Smooth muscle cell (in vitro differentiated cells): ENCODE measurements around the gene PTPRJ. TPM values are rescaled to one million over a fixed set of nuclear protein-coding genes. Genes with fewer than 3 reads are reported as not detected.

Experiments used
- DNase-seq: peaks from one replicate; lab custom pipeline; 2025; ENCODE audit not compliant: unreplicated experiment; lab: John Stamatoyannopoulos, UW
- H2AFZ ChIP-seq: fragments of 200-600 bp; sonication (generic); 2 replicates; pipeline ENCODE4 v1.6.0; 2016; ENCODE audit warnings: antibody characterized with exemption, low read depth, mild to moderate bottlenecking
- H3F3A ChIP-seq: fragments of 200-600 bp; sonication (generic); 2 replicates; pipeline ENCODE4 v1.6.0; 2017; ENCODE audit warnings: antibody characterized with exemption, low read depth
- H3K27ac ChIP-seq: fragments of 200-600 bp; sonication (generic); 2 replicates; pipeline ENCODE4 v1.5.1; 2016; ENCODE audit warnings: low read depth, mild to moderate bottlenecking
- H3K27me3 ChIP-seq: fragments of 200-600 bp; sonication (generic); 2 replicates; pipeline ENCODE4 v1.6.1; 2016; ENCODE audit warnings: low read depth, mild to moderate bottlenecking
- H3K36me3 ChIP-seq: fragments of 200-600 bp; sonication (generic); 2 replicates; pipeline ENCODE4 v1.5.1; 2016; ENCODE audit warnings: low read depth
- H3K4me1 ChIP-seq: fragments of 200-600 bp; sonication (generic); 2 replicates; pipeline ENCODE4 v1.5.1; 2016; ENCODE audit warnings: low read depth
- H3K4me2 ChIP-seq: fragments of 200-600 bp; sonication (generic); 2 replicates; pipeline ENCODE4 v1.6.0; 2016; ENCODE audit warnings: mild to moderate bottlenecking
- H3K4me3 ChIP-seq: fragments of 200-600 bp; sonication (generic); 2 replicates; pipeline ENCODE4 v1.5.1; 2016; ENCODE audit warnings: mild to moderate bottlenecking
- H3K79me2 ChIP-seq: fragments of 200-600 bp; sonication (generic); 2 replicates; pipeline ENCODE4 v1.6.0; 2016; ENCODE audit warnings: low read depth, mild to moderate bottlenecking
- H3K9ac ChIP-seq: fragments of 200-600 bp; sonication (generic); 2 replicates; pipeline ENCODE4 v1.6.0; 2016; ENCODE audit warnings: low read depth
- H3K9me3 ChIP-seq: fragments of 200-600 bp; sonication (generic); replicated peaks from 2 replicates; pipeline ENCODE4 v1.5.1; 2016; ENCODE audit warnings: low read depth
- H4K20me1 ChIP-seq: fragments of 200-600 bp; sonication (generic); 2 replicates; pipeline ENCODE4 v1.6.0; 2016; ENCODE audit warnings: low read depth
- WGBS: methylation state at CpG from one replicate; pipeline ENCODE4 v1.1.7; 2016; ENCODE audit warnings: low lambda C conversion rate; 5-methylcytosine and 5-hydroxymethylcytosine counted together
- polyA plus RNA-seq: library from polyadenylated mRNA; unstranded; fragments of >200 nt; fragmentation: Nextera tagmentation; extraction: Ambion mirVana; gene quantifications from 2 replicates; pipeline ENCODE4 v1.2.1, GENCODE V29; 2016
- total RNA-seq: library from RNA; depleted of rRNA; stranded (reverse); fragments of >200 nt; gene quantifications from 2 replicates; pipeline ENCODE4 v1.2.3, GENCODE V29; 2014
- TF ChIP-seq, protein P1 (sequence below): fragments of 200-600 bp; sonication (generic); IDR thresholded peaks from 2 replicates; pipeline ENCODE4 v1.5.1; 2017; ENCODE audit warnings: borderline replicate concordance, mild to moderate bottlenecking, antibody characterized with exemption; ENCODE audit not compliant: insufficient read depth, poor library complexity, severe bottlenecking

Gene PTPRJ
- total and polyA plus RNA-seq, 2 experiments from 2014 or later = 1.5 to 6.3 TPM

DNA sequence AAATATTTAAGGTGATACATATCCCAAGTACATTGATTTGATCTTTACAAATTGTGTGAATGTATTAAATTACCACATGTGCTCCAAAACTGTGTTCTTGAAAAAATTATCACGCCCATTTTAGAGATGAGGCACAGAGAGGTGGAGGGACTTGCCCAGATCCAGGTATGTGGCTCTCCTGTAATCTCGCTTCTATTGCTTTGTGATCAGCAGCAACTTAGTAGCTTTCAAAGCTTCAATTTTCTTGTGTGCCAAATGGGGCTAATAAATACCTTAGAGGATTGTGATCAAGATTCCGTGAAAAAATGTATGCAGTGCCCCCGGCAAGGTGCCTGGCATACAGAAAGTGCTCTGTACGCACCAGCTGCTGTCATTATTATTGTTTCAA lies 18.0 kb downstream of the PTPRJ start:
- WGBS = 96% methylated on average over 5 of the region's 5 CpGs
- H3K36me3 ChIP-seq = no peaks in the 10 kb centered on the region
- DNase-seq = no peak
- H3K9me3 ChIP-seq = no peaks in the 10 kb centered on the region
- no peaks in the 10 kb centered on the region for H3F3A ChIP-seq
- H2AFZ ChIP-seq = no peak overlapping the region
- no peak overlapping the region for H3K27ac ChIP-seq
- H4K20me1 ChIP-seq = no peaks in the 10 kb centered on the region
- H3K4me3 ChIP-seq = no peak overlapping the region
- no peaks in the 10 kb centered on the region for H3K79me2 ChIP-seq
- no peaks in the 10 kb centered on the region for H3K4me1 ChIP-seq
- TF ChIP-seq, protein P1, sequence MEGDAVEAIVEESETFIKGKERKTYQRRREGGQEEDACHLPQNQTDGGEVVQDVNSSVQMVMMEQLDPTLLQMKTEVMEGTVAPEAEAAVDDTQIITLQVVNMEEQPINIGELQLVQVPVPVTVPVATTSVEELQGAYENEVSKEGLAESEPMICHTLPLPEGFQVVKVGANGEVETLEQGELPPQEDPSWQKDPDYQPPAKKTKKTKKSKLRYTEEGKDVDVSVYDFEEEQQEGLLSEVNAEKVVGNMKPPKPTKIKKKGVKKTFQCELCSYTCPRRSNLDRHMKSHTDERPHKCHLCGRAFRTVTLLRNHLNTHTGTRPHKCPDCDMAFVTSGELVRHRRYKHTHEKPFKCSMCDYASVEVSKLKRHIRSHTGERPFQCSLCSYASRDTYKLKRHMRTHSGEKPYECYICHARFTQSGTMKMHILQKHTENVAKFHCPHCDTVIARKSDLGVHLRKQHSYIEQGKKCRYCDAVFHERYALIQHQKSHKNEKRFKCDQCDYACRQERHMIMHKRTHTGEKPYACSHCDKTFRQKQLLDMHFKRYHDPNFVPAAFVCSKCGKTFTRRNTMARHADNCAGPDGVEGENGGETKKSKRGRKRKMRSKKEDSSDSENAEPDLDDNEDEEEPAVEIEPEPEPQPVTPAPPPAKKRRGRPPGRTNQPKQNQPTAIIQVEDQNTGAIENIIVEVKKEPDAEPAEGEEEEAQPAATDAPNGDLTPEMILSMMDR = no peak
- no peak overlapping the region for H3K4me2 ChIP-seq
- H3K27me3 ChIP-seq = no peaks in the 10 kb centered on the region
- no peak overlapping the region for H3K9ac ChIP-seq

DNA sequence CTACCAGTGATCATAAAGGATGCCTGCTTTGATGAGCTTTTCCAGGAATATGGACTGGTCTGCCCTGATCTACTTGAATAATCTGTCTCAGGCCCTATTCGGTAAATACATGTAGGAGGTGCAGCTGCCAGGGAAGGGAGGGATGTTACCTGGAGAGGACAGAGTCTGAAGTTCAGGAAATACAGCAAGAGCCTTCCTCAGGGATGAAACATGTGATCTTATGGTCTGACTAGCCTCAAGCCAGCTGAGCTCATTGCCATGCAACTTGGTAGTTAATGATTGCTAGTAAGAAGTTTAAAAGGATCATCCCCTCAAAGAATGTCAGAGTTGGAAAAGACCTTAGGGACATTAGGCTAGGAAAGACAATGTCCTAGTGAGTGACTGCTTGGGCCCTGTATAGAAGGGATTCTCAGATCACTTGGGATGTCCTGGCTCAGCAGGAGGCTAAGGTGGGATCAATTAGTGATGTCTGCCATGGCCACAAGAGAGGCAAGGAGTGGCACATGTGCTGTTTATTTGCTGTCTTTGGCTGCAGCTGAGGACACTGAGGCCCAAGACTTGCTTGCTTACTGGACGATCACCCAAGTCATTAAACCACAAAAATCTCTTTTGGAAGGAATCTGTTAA lies 18.5 kb downstream of the PTPRJ start:
- no peak overlapping the region for H3K27ac ChIP-seq
- H3K9ac ChIP-seq = no peak overlapping the region
- no peaks in the 10 kb centered on the region for H3K36me3 ChIP-seq
- TF ChIP-seq, protein P1 = no peak
- H3F3A ChIP-seq = no peaks in the 10 kb centered on the region
- no peaks in the 10 kb centered on the region for H3K4me1 ChIP-seq
- no peak overlapping the region for H3K4me3 ChIP-seq
- H3K27me3 ChIP-seq = no peaks in the 10 kb centered on the region
- no peak overlapping the region for H2AFZ ChIP-seq
- no peaks in the 10 kb centered on the region for H3K79me2 ChIP-seq
- DNase-seq = no peak
- no peak overlapping the region for H3K4me2 ChIP-seq
- H4K20me1 ChIP-seq = no peaks in the 10 kb centered on the region
- WGBS = 83% methylated on average over 2 of the region's 2 CpGs
- no peaks in the 10 kb centered on the region for H3K9me3 ChIP-seq

DNA sequence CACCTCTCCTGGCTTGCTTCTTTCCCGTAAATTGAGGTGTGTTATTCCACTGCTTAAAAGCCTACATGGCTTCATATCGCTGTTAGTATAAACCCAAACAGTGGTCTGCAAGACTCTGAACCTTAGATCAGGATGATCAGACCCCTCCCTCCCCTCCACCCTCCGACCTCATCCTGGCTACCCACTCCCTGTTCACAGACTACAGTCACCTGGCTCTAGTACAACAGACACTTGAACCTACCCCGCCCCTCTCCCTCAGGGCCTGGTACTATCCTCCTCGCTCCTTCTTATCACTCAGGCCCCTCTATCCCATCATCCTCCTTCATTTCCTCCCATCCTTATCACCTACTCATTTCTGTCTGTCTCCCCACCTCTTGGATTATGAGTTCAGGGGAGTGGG lies 20.1 kb downstream of the PTPRJ start:
- DNase-seq = no peak
- Histone ChIP-seq H3K9me3 (no peaks in the 10 kb centered on the region), H4K20me1 (no peaks in the 10 kb centered on the region), H3K79me2 (no peaks in the 10 kb centered on the region), H3K27ac (no peak overlapping the region), H3K9ac (no peak overlapping the region), H3K36me3 (no peaks in the 10 kb centered on the region), H3K4me3 (no peak overlapping the region), H3K4me1 (peaks cover 3% of the 10 kb centered on the region), H3K27me3 (no peaks in the 10 kb centered on the region), H3F3A (no peaks in the 10 kb centered on the region), H2AFZ (no peak overlapping the region), H3K4me2 (no peak overlapping the region)
- WGBS = 93% methylated on average over 5 of the region's 5 CpGs
- TF ChIP-seq, protein P1 = no peak

DNA sequence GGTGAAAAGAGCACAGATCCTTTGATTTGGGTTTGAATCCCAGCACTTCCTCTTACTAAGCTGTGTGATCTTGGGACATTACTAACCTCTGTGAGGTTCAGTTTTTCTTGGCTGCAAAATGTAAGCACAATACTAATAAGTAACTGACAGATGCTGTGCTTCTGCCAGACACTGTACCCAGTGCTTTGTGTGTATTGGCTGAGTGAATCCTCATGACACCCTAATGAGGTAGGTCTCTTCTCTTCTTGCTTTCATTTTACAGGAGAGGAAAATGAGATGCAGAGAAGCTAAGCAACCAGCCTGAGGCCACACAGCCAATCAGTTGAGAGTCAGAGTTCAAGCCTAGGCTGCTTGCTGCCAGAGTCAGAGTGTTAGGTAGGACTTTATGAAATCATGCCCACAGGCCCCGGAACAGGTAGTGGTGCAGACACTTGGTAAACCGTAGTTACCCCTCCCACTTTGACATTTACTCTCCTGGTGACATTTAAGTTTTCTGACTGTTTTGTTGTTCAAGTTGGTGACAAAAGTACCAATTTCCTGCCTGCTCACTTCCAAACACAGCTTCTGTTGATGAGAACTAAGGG lies 21.2 kb downstream of the PTPRJ start:
- DNase-seq = no peak
- H3K4me1 ChIP-seq = peaks cover 6% of the 10 kb centered on the region
- no peak overlapping the region for H2AFZ ChIP-seq
- H3K27me3 ChIP-seq = no peaks in the 10 kb centered on the region
- H3K9ac ChIP-seq = no peak overlapping the region
- no peaks in the 10 kb centered on the region for H3K79me2 ChIP-seq
- no peaks in the 10 kb centered on the region for H4K20me1 ChIP-seq
- no peak overlapping the region for H3K27ac ChIP-seq
- no peak overlapping the region for H3K4me3 ChIP-seq
- no peaks in the 10 kb centered on the region for H3F3A ChIP-seq
- H3K4me2 ChIP-seq = no peak overlapping the region
- no peaks in the 10 kb centered on the region for H3K9me3 ChIP-seq
- WGBS = 93% methylated on average over 2 of the region's 2 CpGs
- H3K36me3 ChIP-seq = no peaks in the 10 kb centered on the region
- TF ChIP-seq, protein P1 = no peak
